HG02870 (cell line): ENCODE measurements around the gene FOLR2.

Source experiments
- ATAC-seq: cut with Tn5 transposase; IDR thresholded peaks from one replicate; pipeline ENCODE4 v1.9.1; 2021; ENCODE audit warnings: mild to moderate bottlenecking, moderate library complexity; ENCODE audit not compliant: unreplicated experiment

FOLR2 gene

DNA sequence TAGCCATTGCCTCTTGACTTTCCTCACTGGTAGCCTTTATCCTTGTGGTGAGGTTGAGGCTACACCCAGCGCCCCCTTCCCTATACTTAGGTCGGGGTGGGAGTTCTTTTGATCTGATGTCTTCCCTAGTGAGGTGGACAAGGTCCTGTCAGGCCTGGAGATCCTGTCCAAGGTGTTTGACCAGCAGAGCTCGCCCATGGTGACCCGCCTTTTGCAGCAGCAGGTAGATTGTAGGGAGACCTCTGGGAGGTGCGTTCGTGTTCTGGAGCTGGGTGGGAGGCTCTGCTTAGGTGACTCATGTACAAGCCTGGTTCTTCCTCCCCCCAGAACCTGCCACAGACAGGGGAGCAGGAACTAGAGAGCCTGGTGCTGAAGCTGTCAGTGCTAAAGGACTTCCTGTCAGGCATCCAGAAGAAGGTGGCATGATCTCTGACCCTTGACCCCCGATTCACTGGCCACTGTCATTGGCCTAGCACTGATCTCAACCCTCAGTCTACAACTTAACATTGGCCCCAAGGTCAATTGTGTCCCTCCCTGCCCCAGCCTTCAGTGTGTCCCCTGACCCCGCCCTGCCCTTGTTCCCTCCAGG, 12.8 kb downstream of the FOLR2 start:
- ATAC-seq = no peak

DNA sequence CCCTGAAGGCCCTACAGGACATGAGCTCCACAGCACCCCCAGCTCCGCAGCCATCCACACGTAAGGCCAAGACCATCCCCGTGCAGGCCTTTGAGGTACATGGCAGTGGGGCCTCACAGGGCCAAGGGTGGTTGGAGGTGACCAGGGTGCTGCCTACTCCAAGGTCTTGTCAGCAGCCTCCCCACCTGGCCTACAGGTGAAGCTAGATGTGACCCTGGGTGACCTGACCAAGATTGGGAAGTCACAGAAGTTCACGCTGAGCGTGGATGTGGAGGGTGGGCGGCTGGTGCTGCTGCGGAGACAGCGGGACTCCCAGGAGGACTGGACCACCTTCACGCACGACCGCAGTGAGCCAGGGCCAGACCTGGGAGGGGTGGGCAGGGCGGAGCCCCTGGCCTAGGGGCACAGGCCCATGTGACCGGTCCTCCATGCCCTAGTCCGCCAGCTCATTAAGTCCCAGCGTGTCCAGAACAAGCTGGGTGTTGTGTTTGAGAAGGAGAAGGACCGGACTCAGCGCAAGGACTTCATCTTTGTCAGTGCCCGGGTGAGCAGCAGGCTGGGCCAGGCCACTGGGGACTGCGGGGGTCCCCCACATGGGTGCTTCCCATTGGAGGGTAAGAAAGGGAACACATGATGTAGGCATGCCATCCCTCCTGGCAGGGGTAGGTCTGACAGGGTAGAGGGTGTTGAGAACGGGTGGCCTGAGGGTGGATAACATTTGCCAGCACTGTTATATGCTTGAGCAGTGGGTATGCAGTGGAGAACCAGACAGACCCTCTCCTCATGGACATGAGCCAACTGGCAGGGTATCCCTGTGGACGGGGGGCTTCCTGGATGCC, 13.6 kb downstream of the FOLR2 start:
- ATAC-seq = no peak

DNA sequence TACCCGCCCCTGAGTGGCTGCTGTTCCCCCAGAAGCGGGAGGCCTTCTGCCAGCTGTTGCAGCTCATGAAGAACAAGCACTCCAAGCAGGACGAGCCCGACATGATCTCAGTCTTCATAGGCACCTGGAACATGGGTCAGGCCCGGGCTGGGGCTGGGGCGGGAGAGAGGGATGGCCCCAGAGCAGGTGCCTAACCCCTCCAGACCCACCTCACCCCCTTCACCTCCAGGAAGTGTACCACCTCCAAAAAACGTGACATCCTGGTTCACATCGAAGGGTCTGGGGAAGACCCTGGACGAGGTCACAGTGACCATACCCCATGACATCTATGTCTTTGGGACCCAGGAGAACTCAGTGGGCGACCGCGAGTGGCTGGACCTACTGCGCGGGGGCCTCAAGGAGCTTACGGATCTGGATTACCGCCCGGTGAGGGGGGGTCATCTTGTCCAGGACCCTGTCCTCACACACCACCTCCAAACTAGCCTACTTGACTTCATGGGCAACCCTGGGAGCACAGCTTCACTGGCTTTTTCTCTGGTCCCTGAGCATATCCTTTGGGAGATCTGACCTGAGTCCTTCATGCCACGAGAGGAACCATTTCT, 14.3 kb downstream of the FOLR2 start:
- ATAC-seq = no peak

DNA sequence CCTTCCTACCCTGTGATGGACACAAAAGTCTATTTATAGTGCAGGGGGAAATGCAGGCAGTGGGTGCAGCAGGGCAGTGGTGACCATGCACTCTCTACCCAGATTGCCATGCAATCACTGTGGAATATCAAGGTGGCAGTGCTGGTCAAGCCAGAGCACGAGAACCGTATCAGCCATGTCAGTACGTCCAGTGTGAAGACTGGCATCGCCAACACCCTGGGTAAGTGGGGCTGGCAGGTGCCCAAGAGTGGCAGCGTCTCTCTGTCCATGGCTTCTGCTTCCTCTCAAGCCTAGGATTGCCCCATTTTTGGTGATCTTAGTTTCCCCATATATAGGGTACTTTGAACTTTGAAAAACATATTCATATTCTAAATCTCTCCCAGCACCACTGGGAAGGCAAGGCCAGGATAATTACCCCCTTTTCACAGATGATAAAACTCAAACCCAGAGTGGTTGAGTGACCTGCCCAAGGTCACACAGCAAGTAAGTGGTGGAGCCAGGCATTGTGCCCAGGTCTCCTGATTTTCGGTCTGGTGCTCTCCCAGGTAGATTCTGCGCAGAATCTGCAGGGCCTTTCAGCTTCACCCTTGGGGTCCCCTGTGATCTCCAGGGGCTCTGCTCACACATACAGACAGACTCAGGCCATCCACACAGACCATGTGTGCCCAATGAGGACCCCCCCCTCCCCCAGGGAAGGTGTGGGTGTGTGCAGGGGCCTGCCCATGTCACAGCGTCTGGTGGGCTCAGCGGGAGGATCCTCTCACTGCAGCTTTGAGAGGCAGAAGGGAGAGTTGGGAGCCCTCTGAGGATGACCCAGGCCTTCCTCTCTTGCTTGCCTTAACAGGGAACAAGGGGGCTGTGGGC, 15.0 kb downstream of the FOLR2 start:
- ATAC-seq = no peak

DNA sequence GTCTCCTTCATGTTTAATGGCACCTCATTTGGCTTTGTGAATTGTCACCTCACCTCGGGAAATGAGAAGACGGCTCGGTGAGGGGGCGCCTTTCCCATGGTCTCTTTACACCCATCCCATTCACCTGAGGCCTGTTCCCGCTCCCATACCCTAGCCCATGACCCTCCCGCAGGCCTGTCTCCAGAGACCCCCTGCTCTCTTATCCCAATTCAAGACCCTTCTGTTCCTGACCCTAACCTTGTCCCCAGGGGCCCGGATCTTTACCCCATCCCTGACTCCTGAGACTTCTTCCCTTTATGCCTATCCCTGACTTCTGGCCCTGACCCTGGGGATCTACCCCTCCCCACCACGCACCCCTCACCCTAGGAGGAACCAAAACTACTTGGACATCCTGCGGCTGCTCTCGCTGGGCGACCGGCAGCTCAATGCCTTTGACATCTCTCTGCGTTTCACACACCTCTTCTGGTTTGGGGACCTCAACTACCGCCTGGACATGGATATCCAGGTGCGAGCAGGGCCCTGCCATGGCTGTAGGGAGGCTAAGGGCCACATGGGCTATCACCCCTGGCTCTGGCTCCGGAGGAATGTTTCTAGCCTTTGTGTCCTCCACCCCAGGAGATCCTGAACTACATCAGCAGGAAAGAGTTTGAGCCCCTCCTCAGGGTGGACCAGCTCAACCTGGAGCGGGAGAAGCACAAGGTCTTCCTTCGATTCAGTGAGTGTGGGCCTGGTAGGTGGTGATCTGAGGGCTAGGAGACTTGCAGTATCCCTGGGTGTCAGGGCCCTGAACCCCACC, 15.9 kb downstream of the FOLR2 start:
- ATAC-seq = no peak

DNA sequence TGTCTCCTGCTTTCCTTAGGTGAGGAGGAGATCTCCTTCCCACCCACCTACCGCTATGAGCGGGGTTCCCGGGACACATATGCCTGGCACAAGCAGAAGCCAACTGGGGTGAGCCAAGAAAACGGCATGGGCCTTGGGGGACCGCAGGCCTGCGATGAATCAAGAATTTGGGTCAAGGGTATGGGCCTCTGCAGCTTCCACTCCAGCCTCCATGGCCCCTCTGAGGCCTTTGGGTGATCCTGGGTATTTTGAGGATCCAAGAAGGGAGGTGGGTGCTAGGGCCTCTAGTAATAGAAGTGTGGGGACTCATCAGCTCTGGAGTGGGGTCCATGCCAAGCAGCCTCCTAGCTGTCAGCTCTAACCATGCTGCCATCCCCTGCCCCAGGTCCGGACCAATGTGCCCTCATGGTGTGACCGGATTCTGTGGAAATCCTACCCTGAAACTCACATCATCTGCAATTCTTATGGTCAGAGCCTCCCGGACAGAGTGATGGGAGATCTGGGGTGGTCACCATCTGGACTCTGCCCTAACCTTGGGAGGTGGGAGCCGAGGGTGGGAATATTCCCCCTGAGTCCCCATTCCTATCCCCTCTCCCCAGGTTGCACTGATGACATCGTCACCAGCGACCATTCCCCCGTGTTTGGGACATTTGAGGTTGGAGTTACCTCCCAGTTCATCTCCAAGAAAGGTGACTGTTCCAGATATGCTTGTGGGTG, 16.6 kb downstream of the FOLR2 start:
- no peak for ATAC-seq

DNA sequence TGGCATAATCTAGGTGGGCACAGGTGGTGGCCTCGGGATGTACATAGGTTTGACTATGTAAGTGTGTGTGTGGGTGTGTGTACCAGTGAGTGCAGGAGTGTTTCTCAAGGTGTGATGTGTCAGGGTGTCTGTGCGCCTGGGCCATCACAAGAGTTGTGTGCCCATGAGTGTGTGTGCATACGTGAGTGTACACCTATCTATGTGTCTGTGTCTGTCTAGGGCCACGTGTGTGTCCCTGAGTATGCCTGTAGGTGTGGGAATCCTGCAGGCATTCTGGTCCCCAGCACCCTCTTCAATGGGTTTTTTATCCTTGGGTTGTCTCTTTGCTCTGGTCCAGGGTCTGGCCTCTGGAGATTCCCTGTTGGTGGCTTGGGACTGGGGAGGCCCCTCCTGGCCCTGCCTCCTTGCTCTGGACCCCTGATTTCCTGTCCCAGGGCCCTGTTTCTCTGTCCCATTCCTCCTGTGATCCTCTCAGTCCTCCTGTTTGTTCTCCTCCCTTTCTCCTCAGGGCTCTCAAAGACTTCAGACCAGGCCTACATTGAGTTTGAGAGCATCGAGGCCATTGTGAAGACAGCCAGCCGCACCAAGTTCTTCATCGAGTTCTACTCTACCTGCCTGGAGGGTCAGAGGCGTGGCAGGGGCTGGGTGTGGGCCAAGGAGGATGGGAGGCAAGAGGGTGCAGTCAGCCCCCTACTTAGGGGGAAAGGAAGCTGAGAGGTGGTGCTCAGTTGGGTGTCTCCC, 17.3 kb downstream of the FOLR2 start:
- ATAC-seq = no peak

DNA sequence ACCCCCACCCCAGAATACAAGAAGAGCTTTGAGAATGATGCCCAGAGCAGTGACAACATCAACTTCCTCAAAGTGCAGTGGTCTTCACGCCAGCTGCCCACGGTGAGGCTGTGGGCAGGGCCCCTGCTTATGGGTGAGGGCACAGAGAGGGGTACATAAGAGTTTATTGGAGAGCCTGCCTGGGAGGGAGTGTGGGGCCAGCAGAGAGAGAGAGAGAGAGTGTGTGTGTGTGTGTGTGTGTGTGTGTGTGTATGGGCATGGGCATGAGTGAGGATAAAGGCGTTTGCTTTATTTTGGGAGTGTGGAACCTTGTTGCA, 17.9 kb downstream of the FOLR2 start:
- ATAC-seq = no peak

DNA sequence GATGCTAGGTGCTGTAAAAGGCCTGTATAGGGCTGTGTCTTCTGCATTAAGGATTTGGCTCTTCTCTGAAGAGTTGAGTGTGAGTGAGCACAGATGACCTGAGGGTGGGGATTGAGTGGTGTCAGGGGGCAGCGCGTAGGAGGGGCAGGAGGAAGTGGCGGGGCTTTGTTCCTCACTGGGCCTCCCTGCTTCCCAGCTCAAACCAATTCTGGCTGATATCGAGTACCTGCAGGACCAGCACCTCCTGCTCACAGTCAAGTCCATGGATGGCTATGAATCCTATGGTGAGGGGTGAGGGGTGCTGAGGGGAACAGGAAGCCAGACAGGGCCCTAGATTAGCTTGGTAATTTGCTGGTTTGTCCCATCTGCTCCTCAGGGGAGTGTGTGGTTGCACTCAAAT, 18.3 kb downstream of the FOLR2 start:
- no peak for ATAC-seq

DNA sequence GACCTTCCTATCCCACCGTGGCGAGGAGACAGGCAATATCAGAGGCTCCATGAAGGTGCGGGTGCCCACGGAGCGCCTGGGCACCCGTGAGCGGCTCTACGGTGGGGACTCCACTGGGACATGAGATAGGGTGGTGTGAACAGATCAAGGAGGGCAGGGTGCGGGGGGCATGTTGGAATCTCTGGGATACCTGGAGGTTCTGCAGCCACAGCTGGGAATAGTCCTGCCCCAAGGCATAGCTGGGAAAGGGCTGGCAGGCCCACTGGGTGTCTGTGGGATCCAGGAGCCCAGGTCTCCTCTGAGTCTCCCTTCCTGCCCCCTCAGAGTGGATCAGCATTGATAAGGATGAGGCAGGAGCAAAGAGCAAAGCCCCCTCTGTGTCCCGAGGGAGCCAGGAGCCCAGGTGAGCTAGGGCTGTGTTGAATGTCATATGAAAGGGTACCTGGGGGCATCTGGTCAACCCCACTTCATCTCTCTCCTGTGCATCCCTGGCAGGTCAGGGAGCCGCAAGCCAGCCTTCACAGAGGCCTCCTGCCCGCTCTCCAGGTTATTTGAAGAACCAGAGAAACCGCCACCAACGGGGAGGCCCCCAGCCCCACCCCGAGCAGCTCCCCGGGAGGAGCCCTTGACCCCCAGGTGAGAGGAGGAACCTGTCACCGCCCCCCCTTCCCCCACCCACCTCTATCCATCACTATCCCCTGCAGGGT, 18.9 kb downstream of the FOLR2 start:
- ATAC-seq = no peak

DNA sequence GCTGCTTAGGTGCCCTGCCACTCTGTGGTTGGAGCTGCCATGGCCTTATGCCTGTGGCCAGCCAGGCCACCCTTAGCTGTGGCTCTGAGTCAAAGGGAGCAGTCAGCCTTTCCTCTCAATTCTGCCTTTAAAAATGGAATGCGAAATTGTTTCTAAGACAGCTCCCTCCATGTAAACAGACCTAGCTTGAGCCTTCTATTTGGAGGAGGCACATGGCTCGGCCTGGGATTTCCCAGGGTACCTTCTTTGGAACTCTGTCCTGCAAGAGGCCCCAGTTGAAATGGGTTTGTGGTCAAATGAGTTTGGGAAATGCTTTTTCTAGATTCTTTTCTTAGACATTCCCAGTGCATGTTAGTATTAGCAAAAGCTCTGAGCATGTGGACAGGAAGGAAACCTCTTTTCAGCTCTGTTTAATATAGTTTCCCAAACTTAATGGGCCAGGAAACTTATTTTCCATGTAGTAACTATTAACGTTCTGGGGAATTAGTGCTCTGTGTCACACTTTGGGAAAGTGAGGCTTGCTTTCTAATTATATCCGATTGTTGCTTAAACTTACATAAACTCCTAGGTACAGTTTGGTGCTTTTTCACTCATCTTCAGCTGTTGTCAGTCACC, 19.6 kb downstream of the FOLR2 start:
- ATAC-seq = no peak

DNA sequence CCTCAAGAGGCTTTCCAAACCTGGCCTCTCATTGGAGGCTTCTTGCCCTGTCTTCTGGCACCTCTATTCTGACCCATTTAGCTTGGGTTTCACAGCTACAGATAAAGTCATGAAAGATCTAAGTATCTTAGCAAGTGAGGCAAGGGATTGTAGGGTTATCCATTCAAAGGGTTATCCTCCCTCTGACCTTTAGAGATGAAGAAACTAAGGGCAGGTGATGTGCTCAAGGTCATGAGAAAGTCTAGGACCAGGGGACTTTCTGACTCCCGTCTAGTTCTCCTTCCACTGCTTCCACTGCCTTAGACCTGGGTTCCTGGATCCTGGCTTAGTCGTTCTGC, 20.1 kb downstream of the FOLR2 start:
- ATAC-seq = no peak

DNA sequence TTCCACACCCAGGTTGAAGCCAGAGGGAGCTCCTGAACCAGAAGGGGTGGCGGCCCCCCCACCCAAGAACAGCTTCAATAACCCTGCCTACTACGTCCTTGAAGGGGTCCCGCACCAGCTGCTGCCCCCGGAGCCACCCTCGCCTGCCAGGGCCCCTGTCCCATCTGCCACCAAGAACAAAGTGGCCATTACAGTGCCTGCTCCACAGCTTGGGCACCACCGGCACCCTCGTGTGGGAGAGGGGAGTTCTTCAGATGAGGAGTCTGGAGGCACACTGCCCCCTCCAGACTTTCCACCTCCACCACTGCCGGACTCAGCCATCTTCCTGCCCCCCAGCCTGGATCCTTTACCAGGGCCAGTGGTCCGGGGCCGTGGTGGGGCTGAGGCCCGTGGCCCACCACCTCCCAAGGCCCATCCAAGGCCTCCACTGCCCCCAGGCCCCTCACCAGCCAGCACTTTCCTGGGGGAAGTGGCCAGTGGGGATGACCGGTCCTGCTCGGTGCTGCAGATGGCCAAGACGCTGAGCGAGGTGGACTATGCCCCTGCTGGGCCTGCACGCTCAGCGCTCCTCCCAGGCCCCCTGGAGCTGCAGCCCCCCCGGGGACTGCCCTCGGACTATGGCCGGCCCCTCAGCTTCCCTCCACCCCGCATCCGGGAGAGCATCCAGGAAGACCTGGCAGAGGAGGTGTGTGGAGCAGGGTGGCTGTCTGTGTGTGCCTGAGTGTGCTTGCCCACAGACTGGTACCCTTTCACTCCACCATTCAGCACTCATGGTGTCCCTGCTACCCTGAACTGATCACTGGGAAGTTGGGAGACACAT, 20.7 kb downstream of the FOLR2 start:
- ATAC-seq = no peak

DNA sequence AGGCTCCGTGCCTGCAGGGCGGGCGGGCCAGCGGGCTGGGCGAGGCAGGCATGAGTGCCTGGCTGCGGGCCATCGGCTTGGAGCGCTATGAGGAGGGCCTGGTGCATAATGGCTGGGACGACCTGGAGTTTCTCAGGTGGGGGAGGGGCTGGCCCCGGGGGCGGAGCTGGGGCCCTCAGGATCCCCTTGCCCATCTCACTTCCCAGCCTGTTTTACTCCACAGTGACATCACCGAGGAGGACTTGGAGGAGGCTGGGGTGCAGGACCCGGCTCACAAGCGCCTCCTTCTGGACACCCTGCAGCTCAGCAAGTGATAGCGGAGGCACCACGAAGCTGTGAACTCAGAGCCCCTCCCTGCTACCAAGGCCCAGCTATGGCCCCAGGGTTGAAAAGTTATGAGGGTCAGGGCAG, 21.5 kb downstream of the FOLR2 start:
- no peak for ATAC-seq

DNA sequence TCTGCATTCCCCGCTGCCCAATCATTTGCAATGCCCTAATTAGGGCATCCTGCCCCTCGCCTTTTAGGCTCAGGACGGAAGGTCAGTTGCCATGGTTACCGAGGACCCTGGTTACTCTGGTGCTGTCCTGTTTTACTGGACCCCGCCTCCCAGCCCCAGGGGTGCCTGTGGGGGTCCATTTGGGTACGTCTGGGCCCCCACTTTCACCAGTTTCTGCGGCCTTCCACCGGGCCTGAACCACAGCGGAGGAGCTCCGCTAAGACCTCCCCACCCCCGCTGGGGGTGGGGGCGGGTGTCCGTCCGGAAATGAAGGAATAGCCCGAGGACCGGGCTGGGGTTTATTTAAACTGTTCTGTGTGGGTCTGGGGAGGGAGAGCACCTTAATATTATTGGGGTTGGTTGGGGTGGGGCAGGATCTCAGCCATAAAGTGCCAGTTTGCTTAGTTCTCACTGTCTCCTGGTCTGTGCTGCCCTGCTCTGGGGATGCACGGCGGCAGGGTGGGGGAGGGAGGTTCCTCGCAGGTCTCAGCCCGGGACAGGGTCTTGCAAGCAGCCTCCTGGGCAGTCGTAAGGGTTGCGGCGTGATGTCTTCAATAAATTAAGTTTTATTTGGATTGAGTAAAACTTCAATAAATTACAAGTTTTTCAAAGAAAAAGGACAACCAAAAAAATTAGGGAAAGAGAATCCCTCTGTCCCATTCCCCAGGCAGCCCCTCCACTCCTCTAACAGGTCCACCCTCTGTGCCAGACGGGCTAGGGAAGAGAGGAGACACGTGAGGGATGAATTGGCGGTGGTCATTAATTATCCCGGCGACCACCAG, 22.1 kb downstream of the FOLR2 start:
- ATAC-seq = no peak

DNA sequence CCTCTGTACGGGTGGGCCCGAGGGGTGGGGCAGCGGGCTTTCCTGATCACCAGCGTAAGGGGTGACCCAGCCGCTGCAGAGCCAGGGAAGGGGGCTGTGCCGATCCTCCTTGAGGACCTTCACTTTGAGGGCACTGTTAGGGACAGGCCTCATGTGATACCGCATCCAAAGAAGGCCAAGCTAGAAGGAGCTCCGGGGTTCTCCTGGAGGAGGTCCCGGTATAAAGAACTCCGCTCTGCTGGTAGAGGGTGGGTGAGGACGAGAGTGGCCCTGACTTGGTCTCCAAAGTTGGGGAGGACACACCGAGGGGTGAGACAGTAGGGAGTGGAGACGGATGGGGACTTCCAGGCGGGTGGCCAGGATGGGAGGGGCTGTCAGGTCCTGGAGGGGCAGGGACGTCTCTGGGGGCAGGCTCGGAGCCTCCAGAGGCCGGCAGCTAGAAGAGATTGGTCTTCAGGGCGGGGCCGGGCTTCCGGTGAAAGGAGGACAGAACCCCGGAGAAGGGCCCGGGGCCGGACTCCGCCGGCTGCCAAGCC, 22.8 kb downstream of the FOLR2 start:
- no peak for ATAC-seq
